HCT116 (cell line): ENCODE results near the gene PDE2A.

Experiments
- CEBPB ChIP-seq: IDR thresholded peaks from 2 replicates; pipeline ENCODE4 v1.6.1; 2012; ENCODE audit warnings: low read depth
- CTCF ChIP-seq, 3 experiments: fragments of 200-600 bp in 1 of 3; sonication (generic) in 1 of 3; IDR thresholded peaks in 2 of 3; conservative IDR thresholded peaks in 1 of 3; 2 replicates each; pipeline ENCODE4 v1.5.1; 2012 to 2017; ENCODE audit warnings: low read depth in 2 of 3, low read length in 2 of 3, antibody characterized with exemption in 1 of 3, borderline replicate concordance in 1 of 3, control low read depth in 1 of 3, mild to moderate bottlenecking in 1 of 3, mixed read lengths in 1 of 3, mixed run types in 1 of 3, moderate library complexity in 1 of 3; ENCODE audit not compliant: insufficient read depth in 1 of 3
- EZH2 ChIP-seq: fragments of 200-600 bp; sonication (generic); IDR thresholded peaks from 2 replicates; pipeline ENCODE4 v1.6.1; 2017; ENCODE audit warnings: antibody characterized with exemption, mixed run types
- RAD21 ChIP-seq: IDR thresholded peaks from 2 replicates; pipeline ENCODE4 v1.6.1; 2012; ENCODE audit warnings: low read depth, mild to moderate bottlenecking

DNA sequence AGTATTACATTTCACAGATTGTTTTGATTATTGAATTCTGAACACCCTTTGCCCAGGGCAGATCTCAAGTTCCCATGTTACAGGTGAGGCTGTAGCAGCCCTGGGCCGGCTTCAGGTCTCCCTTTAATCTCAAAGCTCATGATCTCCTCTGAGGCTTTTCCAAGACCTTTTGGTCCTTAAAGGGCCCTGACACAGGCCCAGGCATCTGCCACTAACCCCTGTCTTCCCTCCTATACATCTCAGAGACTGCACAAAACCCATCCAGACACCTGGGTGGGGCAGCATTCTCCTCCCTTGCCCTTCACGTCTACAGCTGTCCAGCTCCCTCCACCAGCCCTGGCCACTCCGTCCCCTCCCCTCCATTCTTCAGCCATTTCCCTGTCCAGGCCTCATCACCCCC lies 37.8 kb downstream of the PDE2A start:
- no peak for TF ChIP-seq CEBPB
- TF ChIP-seq EZH2: no peak
- no peak for TF ChIP-seq RAD21
- no peak for TF ChIP-seq CTCF (IDR thresholded peaks at IDR 0.05 in 2 of 3, conservative IDR thresholded peaks at IDR 0.05 in 1 of 3; ENCODE audit: borderline replicate concordance in 1 of 3, insufficient read depth in 1 of 3, low read depth in 2 of 3, low read length in 2 of 3)
